Measurements from ENCODE around the gene ITPR3.
"Not testable (repeated sequence)": the region's sequence is repeated elsewhere in the genome, so short reads cannot be mapped to it uniquely, and the experiment has no call there.

DNA sequence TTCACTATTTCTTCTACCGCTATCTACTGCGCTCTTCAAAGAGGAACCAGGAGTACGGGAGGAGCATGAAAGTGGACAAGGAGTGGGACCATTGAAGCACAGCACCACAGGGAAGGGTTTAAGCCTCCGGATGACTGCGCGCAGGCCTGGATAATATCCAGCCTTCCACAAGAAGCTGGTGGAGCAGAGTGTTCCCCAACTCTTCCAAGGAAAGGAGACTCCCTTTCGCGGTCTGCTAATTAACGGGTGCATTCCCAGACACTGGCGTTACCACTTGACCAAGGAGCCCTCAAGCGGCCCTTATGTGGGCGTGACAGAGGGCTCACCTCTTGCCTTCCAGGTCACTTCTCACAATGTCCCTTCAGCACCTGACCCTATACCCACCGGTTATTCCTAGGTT lies 10.4 kb downstream of the ITPR3 start:
- TF ChIP-seq POLR2AphosphoS5, POLR2A (IDR thresholded peaks at IDR 0.05): not testable (repeated sequence)
- TF ChIP-seq, protein P1, sequence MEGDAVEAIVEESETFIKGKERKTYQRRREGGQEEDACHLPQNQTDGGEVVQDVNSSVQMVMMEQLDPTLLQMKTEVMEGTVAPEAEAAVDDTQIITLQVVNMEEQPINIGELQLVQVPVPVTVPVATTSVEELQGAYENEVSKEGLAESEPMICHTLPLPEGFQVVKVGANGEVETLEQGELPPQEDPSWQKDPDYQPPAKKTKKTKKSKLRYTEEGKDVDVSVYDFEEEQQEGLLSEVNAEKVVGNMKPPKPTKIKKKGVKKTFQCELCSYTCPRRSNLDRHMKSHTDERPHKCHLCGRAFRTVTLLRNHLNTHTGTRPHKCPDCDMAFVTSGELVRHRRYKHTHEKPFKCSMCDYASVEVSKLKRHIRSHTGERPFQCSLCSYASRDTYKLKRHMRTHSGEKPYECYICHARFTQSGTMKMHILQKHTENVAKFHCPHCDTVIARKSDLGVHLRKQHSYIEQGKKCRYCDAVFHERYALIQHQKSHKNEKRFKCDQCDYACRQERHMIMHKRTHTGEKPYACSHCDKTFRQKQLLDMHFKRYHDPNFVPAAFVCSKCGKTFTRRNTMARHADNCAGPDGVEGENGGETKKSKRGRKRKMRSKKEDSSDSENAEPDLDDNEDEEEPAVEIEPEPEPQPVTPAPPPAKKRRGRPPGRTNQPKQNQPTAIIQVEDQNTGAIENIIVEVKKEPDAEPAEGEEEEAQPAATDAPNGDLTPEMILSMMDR (IDR thresholded peaks at IDR 0.05 in 8 of 11, conservative IDR thresholded peaks at IDR 0.05 in 3 of 11): not testable (repeated sequence)

Data from spleen (tissue), 7 donors.